Common myeloid progenitor, CD34-positive (primary cell): ENCODE data around the gene APBB1IP. TPM values are rescaled to one million over a fixed set of nuclear protein-coding genes. Genes with fewer than 3 reads are reported as not detected.
"Not testable (repeated sequence)": the region's sequence is repeated elsewhere in the genome, so short reads cannot be mapped to it uniquely, and the experiment has no call there.

Source experiments
- CTCF ChIA-PET: fragments of 350-600 bp; sonication (Branson Sonifier 250); formaldehyde crosslinking; loops from one replicate; lab custom pipeline; 2021; ENCODE audit warnings: antibody characterized with exemption; lab: Charles Lee
- POLR2A ChIA-PET: fragments of 350-600 bp; sonication (Branson Sonifier 250); formaldehyde crosslinking; loops from one replicate; lab custom pipeline; 2021; ENCODE audit warnings: antibody characterized with exemption; lab: Charles Lee
- DNase-seq, 3 donors: peaks; one replicate each; pipeline versions ENCODE4 v3.0.0 to v3.0.0-alpha.2; 2013
- H3K27ac ChIP-seq, 2 experiments: 1 replicate in 1 of 2; 2 replicates in 1 of 2; pipeline ENCODE4 v1.7.0; 2013; ENCODE audit warnings: inconsistent platforms in 2 of 2, low read length in 2 of 2, mild to moderate bottlenecking in 2 of 2, low read depth in 1 of 2, moderate library complexity in 1 of 2; ENCODE audit not compliant: severe bottlenecking in 2 of 2, insufficient read depth in 1 of 2, poor library complexity in 1 of 2
- H3K27me3 ChIP-seq, 5 experiments: replicated peaks in 2 of 5; 1 replicate in 3 of 5; 2 replicates in 2 of 5; pipeline versions ENCODE4 v1.6.1 to v1.7.0; 2013; ENCODE audit warnings: low read length in 4 of 5, mild to moderate bottlenecking in 2 of 5, moderate library complexity in 2 of 5, inconsistent platforms in 1 of 5; ENCODE audit not compliant: insufficient read depth in 5 of 5, control insufficient read depth in 4 of 5
- H3K36me3 ChIP-seq, 4 experiments: 1 replicate in 2 of 4; 2 replicates in 2 of 4; pipeline versions ENCODE4 v1.6.1 to v1.7.0; 2013; ENCODE audit warnings: low read length in 3 of 4, control low read depth in 1 of 4, mild to moderate bottlenecking in 1 of 4; ENCODE audit not compliant: control insufficient read depth in 4 of 4, insufficient read depth in 4 of 4
- H3K4me1 ChIP-seq, 4 experiments: 1 replicate in 3 of 4; 2 replicates in 1 of 4; pipeline versions ENCODE4 v1.6.1 to v1.7.1; 2013; ENCODE audit warnings: low read length in 3 of 4, mild to moderate bottlenecking in 3 of 4, control low read depth in 1 of 4, inconsistent platforms in 1 of 4, moderate library complexity in 1 of 4; ENCODE audit not compliant: control insufficient read depth in 4 of 4, insufficient read depth in 4 of 4; ENCODE audit errors: control extremely low read depth in 1 of 4
- H3K4me3 ChIP-seq, 7 experiments: 1 replicate in 4 of 7; 2 replicates in 3 of 7; pipeline versions ENCODE4 v1.5.1 to v1.7.0; 2013; ENCODE audit warnings: mild to moderate bottlenecking in 7 of 7, low read length in 6 of 7, moderate library complexity in 6 of 7, inconsistent platforms in 2 of 7, low read depth in 2 of 7, control low read depth in 1 of 7; ENCODE audit not compliant: insufficient read depth in 4 of 7, control insufficient read depth in 1 of 7; ENCODE audit errors: extremely low read depth in 1 of 7
- H3K9me3 ChIP-seq, 5 experiments: 1 replicate in 4 of 5; 2 replicates in 1 of 5; pipeline versions ENCODE4 v1.6.1 to v1.7.1; 2013; ENCODE audit warnings: low read length in 4 of 5, mild to moderate bottlenecking in 2 of 5, inconsistent platforms in 1 of 5, low read depth in 1 of 5, moderate library complexity in 1 of 5; ENCODE audit not compliant: control insufficient read depth in 4 of 5, insufficient read depth in 2 of 5; ENCODE audit errors: control extremely low read depth in 1 of 5
- WGBS: methylation state at CpG from one replicate; pipeline ENCODE4 v1.1.5; 2013; ENCODE audit not compliant: insufficient coverage; 5-methylcytosine and 5-hydroxymethylcytosine counted together
- polyA plus RNA-seq: library from polyadenylated mRNA; unstranded; fragments of 120-200 nt; gene quantifications from one replicate; pipeline ENCODE4 v1.2.1, GENCODE V29; 2013

APBB1IP gene
- polyA plus RNA-seq: 73.5 TPM

- Histone ChIP-seq H3K36me3 (peaks cover 0 to 7% (median 1%) of the 10 kb centered on the region in 4 experiments), H3K27me3 (no peaks in the 10 kb centered on the region), H3K27ac (peak within 1 kb of the TSS; percentile 85 to 89), H3K4me3 (peak within 1 kb of the TSS; percentile 73 to 93 (median 86)), H3K4me1 (peaks cover 31 to 58% (median 44%) of the 10 kb centered on the region in 4 experiments), H3K9me3 (no peaks in the 10 kb centered on the region)
- ChIA-PET POLR2A (interaction anchor here (0.7 kb wide), 1 partner anchor 15 kb away, joined by 3 read pairs; no protein-coding TSS in a partner anchor), CTCF (interaction anchor here (1.5 to 2.6 kb wide), 2 partner anchors 78 to 103 kb away, joined by 3 to 5 read pairs; no protein-coding TSS in a partner anchor)
- WGBS: 0% methylated on average over 21 of the region's 36 CpGs
- peak; percentile 90 to 96 (median 93) for DNase-seq
Measured at GRCh38 chr10:26437637-26438461, at the start of gene APBB1IP. Gene APBB1IP (plus strand): TSS chr10:26438341. CDS start chr10:26492327, 53,986 bp downstream.

GRCh38 chr10:26389533-26389932 is 48.6 kb upstream of the APBB1IP start:
- Histone ChIP-seq H3K9me3 (peaks cover 0 to 5% (median 0%) of the 10 kb centered on the region in 5 experiments), H3K27me3 (peaks cover 0 to 22% (median 17%) of the 10 kb centered on the region in 5 experiments), H3K4me3 (no peak overlapping the region), H3K27ac (no peak overlapping the region), H3K4me1 (peaks cover 0 to 12% (median 9%) of the 10 kb centered on the region in 4 experiments), H3K36me3 (no peaks in the 10 kb centered on the region)
- CTCF ChIA-PET: no interaction called here
- DNase-seq: no peak
- POLR2A ChIA-PET: no interaction called here
- no CpG with 5 or more reads among the region's 3 CpGs for WGBS

- Histone ChIP-seq H3K36me3 (no peaks in the 10 kb centered on the region), H3K9me3 (peaks cover 0 to 5% (median 0%) of the 10 kb centered on the region in 5 experiments), H3K4me3 (peak overlapping the region in 6 of 7 experiments; percentile 36 to 69 (median 52)), H3K27ac (no peak overlapping the region), H3K27me3 (peaks cover 0 to 22% (median 17%) of the 10 kb centered on the region in 5 experiments), H3K4me1 (peaks cover 0 to 12% (median 9%) of the 10 kb centered on the region in 4 experiments)
- 17% methylated on average over 65 of the region's 69 CpGs for WGBS
- DNase-seq: peak in 2 of 3 donors; percentile 37 to 56
- POLR2A ChIA-PET: interaction anchor here (0.7 to 1.0 kb wide), 2 partner anchors 8 to 101 kb away, joined by 3 read pairs; no protein-coding TSS in a partner anchor
- CTCF ChIA-PET: interaction anchor here (0.6 to 1.7 kb wide), 5 partner anchors 8 to 38 kb away, joined by 3 to 6 read pairs (median 3); no protein-coding TSS in a partner anchor
Measured at GRCh38 chr10:26391701-26392695, 46.1 kb upstream of the APBB1IP start.

- DNase-seq, CTCF ChIA-PET, H3K36me3 ChIP-seq, H3K9me3 ChIP-seq, H3K27ac ChIP-seq, H3K4me1 ChIP-seq, H3K27me3 ChIP-seq, H3K4me3 ChIP-seq, POLR2A ChIA-PET: not testable (repeated sequence)
- WGBS: no CpG with 5 or more reads among the region's 2 CpGs
Measured at GRCh38 chr10:26398353-26398752, 39.8 kb upstream of the APBB1IP start.

- Histone ChIP-seq H3K27me3 (no peaks in the 10 kb centered on the region), H3K4me3 (no peak overlapping the region), H3K9me3 (no peaks in the 10 kb centered on the region), H3K27ac (no peak overlapping the region), H3K36me3 (no peaks in the 10 kb centered on the region), H3K4me1 (no peaks in the 10 kb centered on the region)
- CTCF ChIA-PET: no interaction called here
- WGBS: no CpG with 5 or more reads among the region's 2 CpGs
- peak in 1 of 3 donors; percentile 28 for DNase-seq
- POLR2A ChIA-PET: no interaction called here
Measured at GRCh38 chr10:26407406-26407969, 30.7 kb upstream of the APBB1IP start.

GRCh38 chr10:26408858-26409494 is 29.2 kb upstream of the APBB1IP start:
- WGBS: 93% methylated on average over 3 of the region's 5 CpGs

More at GRCh38 chr10:26408858-26409494, 29.2 kb upstream of the APBB1IP start:
- Histone ChIP-seq H3K9me3 (no peaks in the 10 kb centered on the region), H3K36me3 (no peaks in the 10 kb centered on the region), H3K4me1 (no peaks in the 10 kb centered on the region), H3K27ac (no peak overlapping the region), H3K4me3 (no peak overlapping the region), H3K27me3 (no peaks in the 10 kb centered on the region)
- no peak for DNase-seq
- POLR2A ChIA-PET: no interaction called here
- CTCF ChIA-PET: interaction anchor here (0.6 kb wide), 1 partner anchor 147 kb away, joined by 3 read pairs; no protein-coding TSS in a partner anchor
